Activated CD4-positive, alpha-beta T cell treated with anti-CD3 and anti-CD28 coated beads for 36 hours (primary cell): ENCODE results near the gene DUS2. TPM values are rescaled to one million over a fixed set of nuclear protein-coding genes. Genes with fewer than 3 reads are reported as not detected.

Source experiments
- ATAC-seq: fragments of 200-7000 bp; cut with Tn5 transposase; one replicate; pipeline ENCODE4 v1.10.0; 2021; ENCODE audit warnings: mild to moderate bottlenecking, moderate library complexity
- CTCF ChIA-PET: fragments of 350-600 bp; sonication (Branson Sonifier 250); formaldehyde crosslinking; loops from one replicate; lab custom pipeline; 2021; ENCODE audit warnings: antibody characterized with exemption; lab: Charles Lee
- POLR2A ChIA-PET: fragments of 350-600 bp; sonication (Branson Sonifier 250); formaldehyde crosslinking; loops from one replicate; lab custom pipeline; 2021; ENCODE audit warnings: antibody characterized with exemption, inconsistent platforms; lab: Charles Lee
- DNase-seq: peaks from one replicate; pipeline ENCODE4 v3.0.0-alpha.2; 2020
- H3K27ac Mint-ChIP-seq: one replicate; pipeline ENCODE4 v1.8.0; 2021; ENCODE audit warnings: mixed read lengths
- H3K27me3 Mint-ChIP-seq: one replicate; pipeline ENCODE4 v1.8.0; 2021; ENCODE audit warnings: mixed read lengths
- H3K36me3 Mint-ChIP-seq: one replicate; pipeline ENCODE4 v1.8.0; 2021; ENCODE audit warnings: low read depth, mixed read lengths
- H3K4me1 Mint-ChIP-seq: one replicate; pipeline ENCODE4 v1.8.0; 2021; ENCODE audit warnings: mixed read lengths
- H3K4me3 Mint-ChIP-seq: one replicate; pipeline ENCODE4 v1.8.0; 2021; ENCODE audit warnings: mild to moderate bottlenecking, moderate library complexity, mixed read lengths
- H3K9me3 Mint-ChIP-seq: one replicate; pipeline ENCODE4 v1.8.0; 2021; ENCODE audit warnings: low read depth, mixed read lengths
- intact Hi-C, 2 experiments: fragments of 100-400 bp; cut with DNase I in 1 of 2; cut with micrococcal nuclease in 1 of 2; formaldehyde crosslinking; loops; one replicate each; pipeline versions ENCODE4 v1.14.2 to v1.15.1; 2022 to 2024; cut with DNase I, micrococcal nuclease
- total RNA-seq, 2 experiments: library from RNA; stranded (reverse); gene quantifications; one replicate each; pipeline ENCODE4 v1.2.3, GENCODE V29; 2021

The DUS2 gene
- total RNA-seq, 2 experiments from 2014 or later: 29.5 to 33.1 TPM

DNA sequence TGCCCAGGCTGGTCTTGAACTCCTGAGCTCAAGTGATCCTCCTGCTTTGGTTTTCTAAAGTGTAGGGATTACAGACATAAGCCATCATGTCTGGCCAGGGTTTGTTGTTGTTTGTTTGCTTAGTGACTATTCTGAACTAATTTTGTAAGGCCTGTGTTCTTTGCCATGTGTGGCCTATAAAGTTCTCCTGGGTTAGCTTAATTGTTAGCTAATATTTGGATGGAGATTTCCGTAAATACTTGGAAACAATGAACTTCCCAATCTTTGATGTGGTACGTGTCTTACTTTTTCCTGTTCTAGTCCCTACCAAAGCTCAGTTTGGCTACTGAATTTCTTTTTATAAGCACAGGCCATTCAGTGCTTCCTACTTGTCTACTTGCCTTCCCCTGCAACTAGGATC lies 24.9 kb downstream of the DUS2 start:
- ATAC-seq: no peak
- Mint-ChIP-seq H3K27me3 (no peaks in the 10 kb centered on the region), H3K4me3 (no peak overlapping the region), H3K27ac (no peak overlapping the region), H3K9me3 (no peaks in the 10 kb centered on the region), H3K4me1 (peaks cover 2% of the 10 kb centered on the region), H3K36me3 (peaks cover 37% of the 10 kb centered on the region)
- ChIA-PET CTCF (interaction anchor here (0.6 to 1.8 kb wide), 5 partner anchors 13 to 238 kb away, joined by 3 to 6 read pairs (median 3); no protein-coding TSS in a partner anchor), POLR2A (interaction anchor here (0.7 kb wide), 1 partner anchor 96 kb away, joined by 3 read pairs; no protein-coding TSS in a partner anchor)
- intact Hi-C loops: loop anchor here in 1 of 2 experiments (10.0 kb wide), 1 partner anchor 373 kb away; no protein-coding TSS in a partner anchor
- DNase-seq: no peak

DNA sequence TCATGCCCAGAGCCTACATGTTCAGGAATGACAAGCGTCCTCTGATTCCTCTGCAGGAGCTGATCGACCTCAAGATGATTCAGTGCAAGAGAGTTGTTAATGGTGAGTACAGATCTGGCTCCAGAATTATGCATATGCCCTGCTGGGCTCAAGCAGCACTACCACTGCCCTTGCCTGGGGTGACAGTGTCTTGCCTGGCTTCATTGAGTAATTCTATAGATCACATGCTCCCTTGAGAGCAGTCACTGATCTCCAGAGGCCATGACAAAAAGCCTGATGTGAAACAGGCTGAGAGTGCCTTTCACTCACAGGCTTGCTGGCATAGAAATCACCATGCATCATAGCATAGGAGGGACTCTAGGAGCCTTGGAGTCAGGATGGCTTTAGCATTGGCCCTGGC lies 26.4 kb downstream of the DUS2 start:
- intact Hi-C loops: loop anchor here in 1 of 2 experiments (10.0 kb wide), 1 partner anchor 375 kb away; no protein-coding TSS in a partner anchor
- H3K36me3 Mint-ChIP-seq: peaks cover 43% of the 10 kb centered on the region

DNA sequence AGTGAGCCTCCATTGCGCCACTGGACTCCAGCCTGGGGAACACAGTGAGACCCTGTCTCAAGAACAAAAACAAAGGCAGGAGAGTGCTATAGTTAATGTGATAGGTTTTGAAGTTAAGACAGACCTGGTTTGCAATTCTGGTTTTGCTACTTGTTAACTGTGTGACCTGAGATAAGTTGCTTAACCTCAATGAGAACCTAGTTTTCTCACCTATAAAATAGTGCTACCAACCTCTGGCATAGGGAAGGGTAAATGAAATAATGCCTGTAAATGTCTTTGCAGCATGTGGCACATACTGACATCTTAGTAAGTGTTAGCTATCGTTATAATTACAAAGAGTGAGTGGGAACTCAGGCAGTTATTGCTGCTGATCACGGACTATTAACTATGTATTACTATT lies 32.3 kb downstream of the DUS2 start:
- Mint-ChIP-seq H3K4me3 (no peak overlapping the region), H3K36me3 (peaks cover 58% of the 10 kb centered on the region), H3K4me1 (peaks cover 14% of the 10 kb centered on the region), H3K9me3 (no peaks in the 10 kb centered on the region), H3K27me3 (no peaks in the 10 kb centered on the region), H3K27ac (no peak overlapping the region)
- ATAC-seq: no peak
- intact Hi-C loops: no loop called here
- ChIA-PET POLR2A (no interaction called here), CTCF (no interaction called here)
- DNase-seq: no peak

More for the DNA sequence above, 26.4 kb downstream of the DUS2 start:
- POLR2A ChIA-PET: no interaction called here
- ATAC-seq: peak; percentile 19
- Mint-ChIP-seq H3K4me3 (no peak overlapping the region), H3K27ac (no peak overlapping the region), H3K9me3 (no peaks in the 10 kb centered on the region), H3K4me1 (peaks cover 2% of the 10 kb centered on the region), H3K27me3 (no peaks in the 10 kb centered on the region)
- CTCF ChIA-PET: no interaction called here
- DNase-seq: no peak

DNA sequence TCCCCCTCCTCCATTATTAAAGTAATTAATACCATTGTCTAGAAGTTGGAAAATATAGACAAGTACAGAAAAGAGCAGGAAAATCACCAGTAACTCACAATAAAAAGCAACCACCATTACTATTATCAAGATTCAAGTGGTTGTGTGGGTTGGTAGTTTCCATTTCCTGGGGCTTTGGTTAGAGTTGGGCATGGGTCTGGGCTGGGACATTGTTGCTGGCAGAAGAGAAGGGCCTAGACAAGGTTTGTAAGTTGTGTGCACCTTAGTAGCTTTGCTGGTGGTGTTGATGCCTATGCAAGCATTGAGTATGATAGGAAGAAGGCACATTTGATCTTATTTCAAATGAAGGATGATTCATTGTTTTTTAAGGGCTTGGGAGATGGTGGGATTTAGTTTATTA lies 36.7 kb downstream of the DUS2 start:
- POLR2A ChIA-PET: no interaction called here
- Mint-ChIP-seq H3K9me3 (no peaks in the 10 kb centered on the region), H3K4me1 (peaks cover 46% of the 10 kb centered on the region), H3K27ac (peak overlapping the region; percentile 65), H3K27me3 (no peaks in the 10 kb centered on the region), H3K36me3 (peaks cover 60% of the 10 kb centered on the region), H3K4me3 (no peak overlapping the region)
- intact Hi-C loops: no loop called here
- ATAC-seq (no peak), DNase-seq (no peak)
- CTCF ChIA-PET: interaction anchor here (0.7 to 1.2 kb wide), 2 partner anchors 10 to 98 kb away, joined by 3 to 5 read pairs; no protein-coding TSS in a partner anchor

DNA sequence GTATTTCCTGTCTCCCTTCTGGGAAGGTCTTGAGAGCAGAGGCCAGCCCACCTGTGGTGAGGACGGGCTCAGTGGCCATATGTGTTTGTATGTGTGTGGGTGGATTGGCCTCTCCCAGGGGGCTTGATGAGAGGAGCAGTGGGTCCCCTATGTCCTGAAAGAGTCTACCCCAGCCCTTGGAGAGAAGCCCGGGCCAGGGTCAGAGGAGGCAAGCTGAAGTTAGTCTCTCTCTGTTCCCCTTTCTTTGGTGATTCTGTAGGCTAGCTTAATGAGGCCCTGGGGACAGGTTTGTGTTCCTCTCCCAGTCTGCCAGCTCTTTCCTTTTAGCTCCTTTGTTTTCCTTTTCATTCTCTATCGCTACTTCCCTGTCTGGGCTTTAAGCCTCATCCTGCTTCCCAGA lies 38.3 kb downstream of the DUS2 start:
- peaks cover 59% of the 10 kb centered on the region for H3K4me1 Mint-ChIP-seq
- peaks cover 50% of the 10 kb centered on the region for H3K36me3 Mint-ChIP-seq
- H3K27me3 Mint-ChIP-seq: no peaks in the 10 kb centered on the region

DNA sequence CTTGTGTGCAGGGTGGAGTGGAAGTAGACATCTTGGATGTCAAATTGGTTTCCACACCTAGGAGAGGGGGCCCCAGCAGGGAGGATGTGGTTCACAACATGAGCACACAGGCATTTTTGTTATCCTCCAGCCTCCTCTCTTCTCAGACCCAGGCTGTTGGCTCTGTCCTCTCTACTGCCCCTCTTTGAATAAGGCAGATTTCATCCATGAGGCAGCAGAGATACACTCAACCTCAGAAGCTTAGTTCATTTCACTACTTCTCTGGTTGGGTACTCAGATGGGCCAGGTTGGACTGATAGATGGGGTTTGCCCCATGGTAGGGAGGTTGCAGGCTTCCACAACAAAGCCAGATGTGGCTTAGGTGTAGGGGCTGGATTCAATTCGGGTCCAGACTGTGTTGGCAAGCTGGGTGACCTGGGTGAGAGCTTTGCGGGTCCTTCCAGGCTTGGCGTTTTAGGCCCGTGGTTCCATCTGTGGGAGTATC lies 39.9 kb downstream of the DUS2 start:
- Mint-ChIP-seq H3K36me3 (peaks cover 46% of the 10 kb centered on the region), H3K9me3 (no peaks in the 10 kb centered on the region), H3K27me3 (no peaks in the 10 kb centered on the region), H3K4me3 (no peak overlapping the region), H3K4me1 (peaks cover 66% of the 10 kb centered on the region), H3K27ac (peak overlapping the region; percentile 81)
- intact Hi-C loops: loop anchor here in 1 of 2 experiments (2.0 kb wide), 1 partner anchor 70 kb away; no protein-coding TSS in a partner anchor
- CTCF ChIA-PET: interaction anchor here (0.8 to 1.7 kb wide), 7 partner anchors 8 to 247 kb away, joined by 3 to 8 read pairs (median 4); partner anchors contain the start of genes DDX28 and DUS2
- POLR2A ChIA-PET: no interaction called here
- ATAC-seq (peak; percentile 78), DNase-seq (peak; percentile 66)

More for the DNA sequence above, 38.3 kb downstream of the DUS2 start:
- ChIA-PET POLR2A (interaction anchor here (0.5 to 1.0 kb wide), 3 partner anchors 13 to 197 kb away, joined by 3 to 4 read pairs (median 4); no protein-coding TSS in a partner anchor), CTCF (interaction anchor here (0.6 to 1.2 kb wide), 3 partner anchors 13 to 167 kb away, joined by 3 read pairs; no protein-coding TSS in a partner anchor)
- ATAC-seq: no peak
- intact Hi-C loops: no loop called here
- Mint-ChIP-seq H3K27ac (peak overlapping the region; percentile 63), H3K9me3 (no peaks in the 10 kb centered on the region), H3K4me3 (no peak overlapping the region)
- no peak for DNase-seq

DNA sequence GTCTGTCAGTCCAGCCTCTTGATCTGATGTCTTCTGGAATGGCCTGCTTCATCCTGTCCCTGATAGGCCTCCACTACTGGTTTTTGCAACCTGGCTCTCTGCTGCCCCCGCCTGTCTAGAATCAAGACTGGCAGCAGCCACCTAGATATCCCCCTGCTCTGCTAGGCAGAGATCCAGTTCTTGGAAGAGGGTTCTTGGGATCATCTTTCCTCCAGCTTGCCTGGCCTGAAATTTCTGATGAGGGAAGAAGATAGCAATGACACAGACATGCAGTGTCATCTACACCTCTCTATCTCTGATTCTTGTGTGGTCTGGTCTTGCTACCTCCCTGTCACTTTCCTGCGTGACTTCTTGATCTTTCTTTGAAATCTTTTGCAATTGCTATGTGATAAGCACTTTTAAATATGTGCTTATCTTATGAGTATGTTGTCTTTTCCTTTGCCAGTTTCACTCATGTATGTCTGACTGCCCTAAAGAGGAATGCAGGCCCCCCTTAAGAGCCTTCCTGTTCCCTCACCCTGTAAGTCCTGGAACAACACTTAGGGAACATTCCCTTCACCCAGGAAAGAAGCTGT lies 41.8 kb downstream of the DUS2 start:
- Mint-ChIP-seq H3K4me1 (peaks cover 67% of the 10 kb centered on the region), H3K36me3 (peaks cover 37% of the 10 kb centered on the region), H3K27me3 (no peaks in the 10 kb centered on the region), H3K27ac (peak overlapping the region; percentile 69), H3K9me3 (no peaks in the 10 kb centered on the region), H3K4me3 (no peak overlapping the region)
- CTCF ChIA-PET: interaction anchor here (0.6 to 2.9 kb wide), 26 partner anchors 9 to 548 kb away, joined by 3 to 15 read pairs (median 4); partner anchors contain the start of genes NFATC3 and PSMB10
- intact Hi-C loops: loop anchor here in 1 of 2 experiments (1.0 to 2.0 kb wide), 3 partner anchors 72 to 248 kb away; no protein-coding TSS in a partner anchor
- ATAC-seq: peak; percentile 81
- POLR2A ChIA-PET: interaction anchor here (0.7 kb wide), 1 partner anchor 172 kb away, joined by 3 read pairs; no protein-coding TSS in a partner anchor
- peak; percentile 85 for DNase-seq

DNA sequence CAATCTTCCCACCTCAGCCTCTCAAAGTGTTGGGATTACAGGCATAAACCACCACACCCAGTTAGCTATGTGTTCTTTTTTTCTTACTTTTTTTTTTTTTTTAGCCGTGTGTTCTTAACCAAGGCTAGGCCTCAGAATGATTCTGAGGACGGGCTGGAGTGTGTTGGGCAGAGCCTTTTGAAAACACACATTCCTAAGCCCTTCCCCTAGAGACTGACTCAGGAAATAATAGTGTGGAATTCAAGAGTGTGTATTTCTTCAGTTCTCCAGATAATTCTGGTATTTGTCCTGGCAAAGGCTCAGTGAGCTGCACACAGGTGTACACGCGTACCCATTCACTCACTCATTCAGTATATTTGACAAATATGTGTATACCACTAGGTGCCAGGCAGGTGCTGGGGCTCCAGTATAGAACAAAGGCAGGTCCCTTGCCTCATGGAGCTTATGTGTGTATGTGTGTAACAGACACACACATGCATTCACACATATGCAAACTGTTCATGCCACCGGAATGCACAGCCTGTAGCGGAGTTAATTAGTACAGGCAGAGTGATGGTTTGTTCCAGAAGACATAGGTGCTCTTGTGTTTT lies 42.7 kb downstream of the DUS2 start:
- Mint-ChIP-seq H3K27me3 (no peaks in the 10 kb centered on the region), H3K4me3 (no peak overlapping the region), H3K4me1 (peaks cover 73% of the 10 kb centered on the region), H3K27ac (no peak overlapping the region), H3K9me3 (no peaks in the 10 kb centered on the region), H3K36me3 (peaks cover 42% of the 10 kb centered on the region)
- intact Hi-C loops: loop anchor here in 1 of 2 experiments (2.0 kb wide), 1 partner anchor 249 kb away; no protein-coding TSS in a partner anchor
- CTCF ChIA-PET: interaction anchor here (0.6 to 2.9 kb wide), 17 partner anchors 8 to 224 kb away, joined by 3 to 15 read pairs (median 4); partner anchors contain the start of gene NFATC3
- ATAC-seq (no peak), DNase-seq (no peak)
- POLR2A ChIA-PET: no interaction called here

DNA sequence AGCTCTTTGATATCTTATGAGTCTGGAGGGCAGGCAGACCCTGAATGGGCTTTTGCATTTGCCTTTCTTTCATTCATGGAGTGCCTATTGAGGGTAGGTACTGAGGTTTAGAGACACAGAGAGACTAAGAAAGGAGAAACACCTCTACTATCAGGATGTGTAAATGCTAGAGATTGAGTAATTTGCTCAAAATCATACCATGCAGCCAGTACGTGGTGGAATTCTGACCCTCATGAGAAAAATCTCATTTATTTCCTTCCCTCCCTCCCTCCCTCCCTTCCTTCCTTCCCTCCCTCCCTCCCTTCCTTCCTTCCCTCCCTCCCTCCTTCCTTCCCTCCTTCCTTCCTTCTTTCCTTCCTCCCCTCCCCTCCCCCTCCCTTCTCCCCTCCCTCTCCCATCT lies 43.7 kb downstream of the DUS2 start:
- intact Hi-C loops: no loop called here

DNA sequence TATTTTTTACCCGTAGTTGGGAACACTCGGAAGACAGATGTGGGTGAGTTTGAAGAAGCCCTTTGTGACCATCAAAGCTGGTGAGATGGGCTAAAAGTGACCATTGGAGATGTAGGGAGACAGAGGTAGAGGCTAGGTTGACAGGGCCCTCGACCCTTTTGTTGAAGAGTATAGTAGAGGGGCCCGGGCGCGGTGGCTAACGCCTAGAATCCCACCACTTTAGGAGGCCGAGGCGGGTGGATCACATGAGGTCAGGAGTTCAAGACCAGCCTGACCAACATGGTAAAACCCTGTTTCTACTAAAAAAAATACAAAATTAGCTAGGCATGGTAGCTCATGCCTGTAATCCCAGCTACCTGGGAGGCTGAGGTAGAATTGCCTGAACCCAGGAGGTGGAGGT lies 45.8 kb downstream of the DUS2 start:
- H3K27me3 Mint-ChIP-seq: no peaks in the 10 kb centered on the region
- ChIA-PET POLR2A (no interaction called here), CTCF (interaction anchor here (0.6 to 2.0 kb wide), 7 partner anchors 17 to 159 kb away, joined by 3 to 4 read pairs (median 4); partner anchors contain the start of gene NFATC3)
- peaks cover 47% of the 10 kb centered on the region for H3K36me3 Mint-ChIP-seq
- ATAC-seq (no peak), DNase-seq (no peak)
- H3K9me3 Mint-ChIP-seq: no peaks in the 10 kb centered on the region
- intact Hi-C loops: no loop called here
- H3K27ac Mint-ChIP-seq: no peak overlapping the region
- H3K4me1 Mint-ChIP-seq: peaks cover 73% of the 10 kb centered on the region
- no peak overlapping the region for H3K4me3 Mint-ChIP-seq

More for the DNA sequence above, 43.7 kb downstream of the DUS2 start:
- Mint-ChIP-seq H3K27me3 (no peaks in the 10 kb centered on the region), H3K4me3 (no peak overlapping the region), H3K9me3 (no peaks in the 10 kb centered on the region), H3K4me1 (peaks cover 75% of the 10 kb centered on the region), H3K36me3 (peaks cover 43% of the 10 kb centered on the region), H3K27ac (no peak overlapping the region)
- DNase-seq (no peak), ATAC-seq (no peak)
- ChIA-PET CTCF (interaction anchor here (0.5 to 2.9 kb wide), 5 partner anchors 9 to 163 kb away, joined by 3 to 15 read pairs (median 4); no protein-coding TSS in a partner anchor), POLR2A (no interaction called here)
